ENCODE results near the gene GPR4.
"Not testable (repeated sequence)": the region's sequence is repeated elsewhere in the genome, so short reads cannot be mapped to it uniquely, and the experiment has no call there.

The GPR4 gene

DNA sequence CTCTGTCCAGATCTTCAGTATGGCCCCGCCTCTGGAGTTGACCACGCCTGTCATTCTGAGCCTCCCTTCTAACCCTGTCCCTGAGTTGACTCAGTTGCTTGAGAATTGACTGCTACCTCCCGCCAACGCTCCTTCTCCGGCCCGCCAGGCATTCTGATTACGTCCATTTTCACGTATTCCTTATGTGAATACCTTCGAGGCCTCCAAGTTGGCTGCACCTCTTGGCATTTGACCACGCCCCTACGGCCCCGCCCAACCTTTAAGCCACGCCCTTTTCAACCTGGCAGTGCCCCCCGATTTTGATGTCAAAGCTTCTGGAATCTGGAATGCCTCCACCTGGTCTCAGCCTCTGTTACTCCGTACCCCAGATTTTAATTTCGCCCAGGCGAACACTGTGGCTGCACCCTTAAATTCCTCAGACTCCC, 38.8 kb upstream of the GPR4 start:
- no peak for FAIRE-seq
- TF ChIP-seq POLR2A (IDR thresholded peaks at IDR 0.05; ENCODE audit: low read depth, low read length): no peak
- no peak for TF ChIP-seq PAX5 (IDR thresholded peaks at IDR 0.05; ENCODE audit: insufficient read depth, low read length, severe bottlenecking)
- TF ChIP-seq SPI1 (IDR thresholded peaks at IDR 0.05; ENCODE audit: low read depth, low read length): no peak
- TF ChIP-seq POLR2AphosphoS5 (IDR thresholded peaks at IDR 0.05; ENCODE audit: low read depth, low read length): no peak
- no peak for TF ChIP-seq TAF1 (IDR thresholded peaks at IDR 0.05; ENCODE audit: low read depth, low read length)
- no peak for TF ChIP-seq POU2F2 (IDR thresholded peaks at IDR 0.05; ENCODE audit: low read depth, low read length)
- no peak for DNase-seq (ENCODE audit: insufficient read length, low spot score)

DNA sequence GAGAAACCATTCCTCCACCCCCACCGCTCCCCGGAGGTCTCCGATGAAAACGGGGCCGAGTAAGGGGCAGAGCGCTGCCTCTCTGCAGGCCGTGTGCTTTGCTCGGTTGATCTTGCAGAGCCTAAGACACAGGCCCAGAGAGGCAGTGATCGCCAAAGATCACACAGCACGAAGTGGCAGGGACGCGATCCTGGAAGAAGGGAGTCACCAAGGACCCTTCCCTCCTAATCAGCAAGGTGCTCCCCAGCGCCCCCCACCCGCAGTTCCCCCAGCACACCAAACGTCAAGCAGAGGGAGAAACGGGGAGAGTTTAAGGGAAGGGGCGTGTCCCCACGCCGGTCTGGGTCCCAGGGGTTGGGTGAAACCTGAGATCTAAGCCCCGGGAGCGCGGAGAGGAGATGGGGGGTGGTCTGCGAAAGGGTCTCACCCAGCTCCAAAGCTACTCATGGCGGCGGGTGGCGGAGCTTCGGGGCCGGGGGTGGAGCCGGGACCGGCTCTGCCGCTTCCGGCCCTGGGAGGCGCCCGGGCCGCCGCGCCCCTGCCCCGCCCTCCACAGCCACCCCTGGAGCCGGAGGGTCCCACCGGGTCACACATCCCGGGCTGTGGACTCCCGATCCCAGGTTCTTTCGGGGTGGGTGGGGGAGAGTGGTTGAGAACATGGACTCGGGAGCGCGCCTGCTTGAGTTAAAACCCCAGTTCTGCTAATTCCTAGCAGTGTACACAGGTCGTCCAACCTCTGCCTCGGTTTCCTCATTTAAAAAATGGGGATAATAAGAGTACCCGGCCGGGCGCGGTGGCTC, 37.1 kb upstream of the GPR4 start, which contains the start of gene EML2:
Gene EML2 (minus strand): TSS at position 468 of the 800 bp plus-strand sequence. CDS start 21 bp downstream, at position 447.
- no peak for TF ChIP-seq TAF1 (IDR thresholded peaks at IDR 0.05; ENCODE audit: low read depth, low read length)
- TF ChIP-seq POLR2A (IDR thresholded peaks at IDR 0.05; ENCODE audit: low read depth, low read length): peak; percentile 55; the same call in 1 of the 2 replicates
- FAIRE-seq (peak; percentile 51), DNase-seq (ENCODE audit: insufficient read length, low spot score) (no peak)

GRCh38 chr19:45637890-45638667, 36.1 kb upstream of the GPR4 start:
- FAIRE-seq (no peak), DNase-seq (ENCODE audit: insufficient read length, low spot score) (no peak)
- no peak for TF ChIP-seq PAX5 (IDR thresholded peaks at IDR 0.05; ENCODE audit: insufficient read depth, low read length, severe bottlenecking)
- no peak for TF ChIP-seq TAF1 (IDR thresholded peaks at IDR 0.05; ENCODE audit: low read depth, low read length)
- TF ChIP-seq SPI1 (IDR thresholded peaks at IDR 0.05; ENCODE audit: low read depth, low read length): no peak
- no peak for TF ChIP-seq POLR2AphosphoS5 (IDR thresholded peaks at IDR 0.05; ENCODE audit: low read depth, low read length)

- DNase-seq (ENCODE audit: insufficient read length, low spot score): no peak
- FAIRE-seq: no peak
- TF ChIP-seq POLR2A (IDR thresholded peaks at IDR 0.05; ENCODE audit: low read depth, low read length) (no peak), SPI1 (IDR thresholded peaks at IDR 0.05; ENCODE audit: low read depth, low read length) (no peak), POU2F2 (IDR thresholded peaks at IDR 0.05; ENCODE audit: low read depth, low read length) (no peak), PAX5 (IDR thresholded peaks at IDR 0.05; ENCODE audit: insufficient read depth, low read length, severe bottlenecking) (no peak), TAF1 (IDR thresholded peaks at IDR 0.05; ENCODE audit: low read depth, low read length) (no peak), POLR2AphosphoS5 (IDR thresholded peaks at IDR 0.05; ENCODE audit: low read depth, low read length) (no peak)
These were observed 34.9 kb upstream of the GPR4 start for GRCh38 chr19:45636902-45637301.

DNA sequence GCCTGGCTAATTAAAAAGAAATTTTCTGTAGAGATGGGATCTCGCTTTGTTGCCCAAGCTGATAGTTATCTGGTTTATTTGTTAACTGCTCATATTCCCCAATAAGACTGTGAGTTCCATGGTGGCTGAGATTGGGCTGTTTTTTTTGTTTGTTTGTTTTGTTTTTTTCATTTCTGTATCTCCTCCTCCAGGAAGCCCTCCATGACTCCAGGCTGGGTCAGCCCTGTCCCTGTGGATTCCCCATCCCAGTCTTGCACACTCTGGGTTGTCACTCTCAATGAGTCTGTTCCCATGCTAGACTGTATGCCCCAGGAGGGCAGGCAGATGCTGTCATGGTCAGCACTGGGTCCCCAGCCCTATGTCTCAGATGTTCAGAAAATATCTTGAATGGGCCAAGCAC, 34.3 kb upstream of the GPR4 start:
- DNase-seq (ENCODE audit: insufficient read length, low spot score) (no peak), FAIRE-seq (no peak)
- TF ChIP-seq POU2F2 (IDR thresholded peaks at IDR 0.05; ENCODE audit: low read depth, low read length) (no peak), SPI1 (IDR thresholded peaks at IDR 0.05; ENCODE audit: low read depth, low read length) (no peak), PAX5 (IDR thresholded peaks at IDR 0.05; ENCODE audit: insufficient read depth, low read length, severe bottlenecking) (no peak), POLR2A (IDR thresholded peaks at IDR 0.05; ENCODE audit: low read depth, low read length) (no peak), TAF1 (IDR thresholded peaks at IDR 0.05; ENCODE audit: low read depth, low read length) (no peak), POLR2AphosphoS5 (IDR thresholded peaks at IDR 0.05; ENCODE audit: low read depth, low read length) (no peak)

- peak; percentile 76 for FAIRE-seq
- no peak for TF ChIP-seq POLR2AphosphoS5 (IDR thresholded peaks at IDR 0.05; ENCODE audit: low read depth, low read length)
- TF ChIP-seq TAF1 (IDR thresholded peaks at IDR 0.05; ENCODE audit: low read depth, low read length): no peak
- TF ChIP-seq POLR2A (IDR thresholded peaks at IDR 0.05; ENCODE audit: low read depth, low read length): no peak
- DNase-seq (ENCODE audit: insufficient read length, low spot score): no peak
These were observed 30.6 kb upstream of the GPR4 start for GRCh38 chr19:45632468-45633196.

DNA sequence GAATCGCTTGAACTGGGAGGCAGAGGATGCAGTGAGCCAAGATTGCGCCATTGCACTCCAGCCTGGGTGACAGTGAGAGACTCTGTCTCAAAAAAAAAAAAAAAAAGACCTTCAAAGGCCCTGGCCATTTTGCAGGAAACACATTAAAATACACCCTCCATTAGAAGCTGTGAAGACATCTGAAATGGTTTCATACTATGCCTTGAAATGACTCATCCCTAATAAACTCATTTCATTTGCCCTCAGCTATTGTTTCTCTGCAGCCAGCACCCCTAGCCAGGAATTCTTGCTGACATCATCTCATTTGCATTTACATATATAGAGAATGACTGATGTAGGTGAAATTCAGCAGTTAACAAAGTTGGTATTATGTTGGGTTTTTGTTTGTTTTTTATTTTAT, 28.5 kb upstream of the GPR4 start:
- no peak for FAIRE-seq
- DNase-seq (ENCODE audit: insufficient read length, low spot score): no peak

DNA sequence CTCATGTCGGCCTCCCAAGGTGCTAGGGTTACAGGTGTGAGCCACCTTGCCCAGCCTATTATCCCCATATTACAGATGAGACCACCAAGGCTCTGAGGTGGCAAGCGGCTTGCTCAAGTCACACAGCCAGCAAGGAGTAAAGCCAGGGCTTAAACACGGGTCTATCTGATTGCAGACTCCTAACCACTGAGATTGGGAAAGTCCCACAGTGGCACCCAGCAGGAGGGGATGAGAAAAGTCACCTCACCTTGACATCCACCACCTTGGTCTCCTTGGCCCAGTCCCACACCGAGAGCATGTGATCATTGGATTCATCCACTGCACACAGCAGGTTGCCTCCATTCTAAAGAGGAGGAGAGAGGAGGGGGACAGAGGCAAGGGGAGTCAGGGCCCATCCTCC, 27.7 kb upstream of the GPR4 start:
- TF ChIP-seq TAF1 (IDR thresholded peaks at IDR 0.05; ENCODE audit: low read depth, low read length) (no peak), POLR2AphosphoS5 (IDR thresholded peaks at IDR 0.05; ENCODE audit: low read depth, low read length) (no peak), POU2F2 (IDR thresholded peaks at IDR 0.05; ENCODE audit: low read depth, low read length) (no peak), PAX5 (IDR thresholded peaks at IDR 0.05; ENCODE audit: insufficient read depth, low read length, severe bottlenecking) (no peak)
- FAIRE-seq: peak; percentile 45
- DNase-seq (ENCODE audit: insufficient read length, low spot score): no peak

More for the DNA sequence above, 28.5 kb upstream of the GPR4 start:
- no peak for TF ChIP-seq SPI1 (IDR thresholded peaks at IDR 0.05; ENCODE audit: low read depth, low read length)
- no peak for TF ChIP-seq POLR2AphosphoS5 (IDR thresholded peaks at IDR 0.05; ENCODE audit: low read depth, low read length)
- TF ChIP-seq POU2F2 (IDR thresholded peaks at IDR 0.05; ENCODE audit: low read depth, low read length): peak; percentile 84

- not testable (repeated sequence) for FAIRE-seq; DNase-seq (ENCODE audit: insufficient read length, low spot score)
These were observed 26.2 kb upstream of the GPR4 start for GRCh38 chr19:45628219-45628618.

- TF ChIP-seq SPI1 (IDR thresholded peaks at IDR 0.05; ENCODE audit: low read depth, low read length) (no peak), PAX5 (IDR thresholded peaks at IDR 0.05; ENCODE audit: insufficient read depth, low read length, severe bottlenecking) (no peak)
These were observed 22.0 kb upstream of the GPR4 start for GRCh38 chr19:45623984-45624383.

More at GRCh38 chr19:45623984-45624383, 22.0 kb upstream of the GPR4 start:
- no peak for FAIRE-seq
- DNase-seq (ENCODE audit: insufficient read length, low spot score): no peak
